ENCODE data around the gene ACTN1. TPM values are rescaled to one million over a fixed set of nuclear protein-coding genes. Genes with fewer than 3 reads are reported as not detected.

Gene ACTN1
- total and polyA plus RNA-seq, 3 donors from 2014 or later: 51.0 to 82.3 (median 69.5) TPM

- no peak for TF ChIP-seq POLR2A (IDR thresholded peaks at IDR 0.05)
- TF ChIP-seq CTCF (IDR thresholded peaks at IDR 0.05): no peak
- H3K27me3 ChIP-seq: no peaks in the 10 kb centered on the region
- H3K4me1 ChIP-seq: no peaks in the 10 kb centered on the region
- DNase-seq: no peak
- H3K36me3 ChIP-seq (ENCODE audit: low read depth, missing control alignments): no peaks in the 10 kb centered on the region
- intact Hi-C loops (cut with DNase I; ENCODE audit: low total_unique reads): no loop called here
- 82 to 87% methylated on average over 5 to 8 of the region's 8 CpGs for WGBS, 2 donors
- no peak overlapping the region for H3K27ac ChIP-seq
- H3K4me3 ChIP-seq: no peak overlapping the region
- no peaks in the 10 kb centered on the region for H3K9me3 ChIP-seq
Measured at GRCh38 chr14:68908201-68908600, 70.9 kb downstream of the ACTN1 start.

GRCh38 chr14:68906439-68906838, 72.7 kb downstream of the ACTN1 start:
- WGBS, 2 donors: 49 to 58% methylated on average over 3 to 5 of the region's 5 CpGs
- intact Hi-C loops (cut with DNase I; ENCODE audit: low total_unique reads): no loop called here
- Histone ChIP-seq H3K4me3 (no peak overlapping the region), H3K4me1 (no peaks in the 10 kb centered on the region), H3K9me3 (no peaks in the 10 kb centered on the region), H3K27ac (no peak overlapping the region), H3K36me3 (ENCODE audit: low read depth, missing control alignments) (no peaks in the 10 kb centered on the region), H3K27me3 (no peaks in the 10 kb centered on the region)
- no peak for TF ChIP-seq POLR2A (IDR thresholded peaks at IDR 0.05)
- no peak for TF ChIP-seq CTCF (IDR thresholded peaks at IDR 0.05)
- DNase-seq: no peak

GRCh38 chr14:68905107-68905895, 73.8 kb downstream of the ACTN1 start:
- TF ChIP-seq CTCF (IDR thresholded peaks at IDR 0.05): no peak
- no peak for TF ChIP-seq POLR2A (IDR thresholded peaks at IDR 0.05)
- DNase-seq: no peak
- H3K9me3 ChIP-seq: no peaks in the 10 kb centered on the region
- intact Hi-C loops (cut with DNase I; ENCODE audit: low total_unique reads): no loop called here
- no peak overlapping the region for H3K4me3 ChIP-seq
- no peaks in the 10 kb centered on the region for H3K27me3 ChIP-seq
- H3K36me3 ChIP-seq (ENCODE audit: low read depth, missing control alignments): no peaks in the 10 kb centered on the region
- WGBS, 2 donors: 84 to 92% methylated on average over 16 of the region's 16 CpGs
- H3K4me1 ChIP-seq: no peaks in the 10 kb centered on the region
- H3K27ac ChIP-seq: no peak overlapping the region

GRCh38 chr14:68902357-68902756, 76.7 kb downstream of the ACTN1 start:
- H3K4me1 ChIP-seq: no peaks in the 10 kb centered on the region
- H3K9me3 ChIP-seq: no peaks in the 10 kb centered on the region
- H3K36me3 ChIP-seq (ENCODE audit: low read depth, missing control alignments): no peaks in the 10 kb centered on the region
- no peak overlapping the region for H3K27ac ChIP-seq
- no peaks in the 10 kb centered on the region for H3K27me3 ChIP-seq
- 93 to 94% methylated on average over 14 of the region's 14 CpGs for WGBS, 2 donors
- H3K4me3 ChIP-seq: no peak overlapping the region
- TF ChIP-seq CTCF (IDR thresholded peaks at IDR 0.05): no peak
- TF ChIP-seq POLR2A (IDR thresholded peaks at IDR 0.05): no peak
- DNase-seq: no peak
- intact Hi-C loops (cut with DNase I; ENCODE audit: low total_unique reads): no loop called here
